ENCODE measurements around the gene TMEM134.

- TF ChIP-seq POLR2A (IDR thresholded peaks at IDR 0.05) (no peak), POLR2AphosphoS5 (IDR thresholded peaks at IDR 0.05) (no peak), EP300 (IDR thresholded peaks at IDR 0.05) (no peak)
- TF ChIP-seq, protein P1, sequence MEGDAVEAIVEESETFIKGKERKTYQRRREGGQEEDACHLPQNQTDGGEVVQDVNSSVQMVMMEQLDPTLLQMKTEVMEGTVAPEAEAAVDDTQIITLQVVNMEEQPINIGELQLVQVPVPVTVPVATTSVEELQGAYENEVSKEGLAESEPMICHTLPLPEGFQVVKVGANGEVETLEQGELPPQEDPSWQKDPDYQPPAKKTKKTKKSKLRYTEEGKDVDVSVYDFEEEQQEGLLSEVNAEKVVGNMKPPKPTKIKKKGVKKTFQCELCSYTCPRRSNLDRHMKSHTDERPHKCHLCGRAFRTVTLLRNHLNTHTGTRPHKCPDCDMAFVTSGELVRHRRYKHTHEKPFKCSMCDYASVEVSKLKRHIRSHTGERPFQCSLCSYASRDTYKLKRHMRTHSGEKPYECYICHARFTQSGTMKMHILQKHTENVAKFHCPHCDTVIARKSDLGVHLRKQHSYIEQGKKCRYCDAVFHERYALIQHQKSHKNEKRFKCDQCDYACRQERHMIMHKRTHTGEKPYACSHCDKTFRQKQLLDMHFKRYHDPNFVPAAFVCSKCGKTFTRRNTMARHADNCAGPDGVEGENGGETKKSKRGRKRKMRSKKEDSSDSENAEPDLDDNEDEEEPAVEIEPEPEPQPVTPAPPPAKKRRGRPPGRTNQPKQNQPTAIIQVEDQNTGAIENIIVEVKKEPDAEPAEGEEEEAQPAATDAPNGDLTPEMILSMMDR (IDR thresholded peaks at IDR 0.05), result no peak
These were observed 23.9 kb upstream of the TMEM134 start for GRCh38 chr11:67492801-67493547.

All from suprapubic skin (tissue), 4 donors.